GM19099 (cell line): ENCODE data around the gene COPE.

Experiments used
- POLR2A ChIP-seq: IDR thresholded peaks from 3 replicates; pipeline ENCODE4 v1.6.1; 2011; ENCODE audit warnings: low read depth; ENCODE audit not compliant: insufficient read length; ENCODE audit errors: extremely low read depth

Gene COPE

GRCh38 chr19:18921593-18921992 is 2.4 kb upstream of the COPE start:
- TF ChIP-seq POLR2A = no peak

GRCh38 chr19:18920400-18920799 is 1.2 kb upstream of the COPE start:
- TF ChIP-seq POLR2A = no peak

GRCh38 chr19:18919900-18920214 is 670 bp upstream of the COPE start:
- TF ChIP-seq POLR2A = no peak

DNA sequence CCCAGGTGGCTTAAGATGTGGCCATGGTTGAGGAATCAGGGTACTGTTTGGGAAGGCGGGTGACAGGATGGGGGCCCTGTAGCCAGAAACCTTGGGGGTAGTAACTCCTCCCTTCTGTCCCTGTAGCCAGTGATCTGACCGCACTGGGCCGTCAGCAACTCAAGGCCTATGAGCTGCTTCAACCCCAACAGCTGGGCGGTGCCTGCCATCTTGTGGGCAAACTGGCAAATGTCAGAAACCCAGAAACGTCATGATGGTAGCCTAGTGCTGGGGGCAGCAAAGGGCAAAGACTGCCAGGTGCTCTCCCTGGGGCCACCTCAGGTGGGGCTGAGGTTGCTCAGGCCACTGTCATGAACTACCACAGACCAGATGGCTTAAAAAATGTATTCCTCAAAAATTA is 3.5 kb downstream of the COPE start:
- no peak for TF ChIP-seq POLR2A

DNA sequence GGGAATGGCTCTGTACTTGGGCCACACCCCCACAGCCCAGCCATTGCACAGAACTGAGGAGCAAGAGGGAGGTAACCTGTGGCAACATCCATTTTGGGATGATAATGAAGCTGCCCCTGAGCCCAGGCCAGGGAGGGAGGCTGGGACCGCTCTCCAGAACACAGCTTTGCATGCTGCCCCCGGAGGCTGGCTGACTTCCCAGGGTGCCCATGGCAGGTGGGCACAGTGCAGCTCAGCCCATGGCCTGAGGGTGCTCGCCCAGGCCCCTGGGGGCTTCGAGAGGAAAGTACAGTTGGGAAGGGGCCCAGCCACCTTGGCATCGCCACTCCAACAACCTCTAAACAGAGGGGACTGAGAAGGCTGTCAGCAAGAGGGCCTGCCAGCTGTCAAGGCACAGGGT is 5.7 kb downstream of the COPE start:
- TF ChIP-seq POLR2A = no peak

DNA sequence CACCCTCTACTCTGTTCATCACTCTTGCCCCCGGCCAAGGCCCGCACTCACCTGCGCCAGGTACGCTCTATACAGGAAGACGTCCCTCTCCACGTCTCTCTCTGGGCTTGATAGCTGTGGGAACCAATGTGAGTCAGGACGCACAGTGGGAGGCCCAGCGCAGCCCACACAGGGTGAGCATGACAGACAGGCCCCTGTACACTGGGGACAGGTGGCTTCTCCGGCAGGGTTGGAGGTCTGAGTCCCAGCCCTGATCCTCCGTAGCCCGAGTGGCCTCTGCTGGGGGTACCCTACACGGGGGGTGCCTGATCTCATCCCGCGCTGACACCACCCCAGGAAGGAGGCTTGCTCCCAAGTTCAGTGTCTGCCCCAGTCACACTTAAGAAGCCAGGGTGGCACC is 6.3 kb downstream of the COPE start:
- TF ChIP-seq POLR2A = no peak

DNA sequence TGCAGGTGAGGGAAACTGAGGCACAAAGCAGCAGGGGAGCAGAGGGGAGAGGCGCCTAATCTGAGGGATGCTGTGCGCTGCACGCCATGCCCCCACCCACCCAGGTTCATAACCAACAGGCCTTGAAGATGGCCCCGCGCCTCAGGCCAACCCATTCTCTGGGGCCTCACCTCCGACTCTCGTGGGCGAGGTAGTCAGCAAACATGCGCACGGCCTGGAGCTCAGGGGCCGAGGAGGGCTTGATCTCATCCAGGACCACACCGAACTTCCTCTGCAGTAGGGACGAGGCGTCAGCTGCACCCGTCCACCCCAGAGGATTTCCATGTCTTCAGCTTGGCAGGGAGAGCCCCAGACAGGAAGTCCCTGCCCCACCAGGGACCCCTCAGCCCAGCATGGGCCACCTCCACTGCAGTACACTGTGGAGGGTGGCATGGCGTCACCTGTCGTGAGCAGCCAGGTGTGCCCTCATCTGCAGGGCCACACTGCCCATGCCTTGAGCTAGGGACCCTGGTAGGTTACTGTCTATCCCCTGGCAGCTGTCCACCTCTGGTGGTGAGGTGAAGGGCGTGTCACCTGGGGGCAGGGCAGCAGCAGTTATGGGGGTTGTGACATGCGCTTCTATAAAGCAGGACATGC is 8.3 kb downstream of the COPE start:
- no peak for TF ChIP-seq POLR2A

DNA sequence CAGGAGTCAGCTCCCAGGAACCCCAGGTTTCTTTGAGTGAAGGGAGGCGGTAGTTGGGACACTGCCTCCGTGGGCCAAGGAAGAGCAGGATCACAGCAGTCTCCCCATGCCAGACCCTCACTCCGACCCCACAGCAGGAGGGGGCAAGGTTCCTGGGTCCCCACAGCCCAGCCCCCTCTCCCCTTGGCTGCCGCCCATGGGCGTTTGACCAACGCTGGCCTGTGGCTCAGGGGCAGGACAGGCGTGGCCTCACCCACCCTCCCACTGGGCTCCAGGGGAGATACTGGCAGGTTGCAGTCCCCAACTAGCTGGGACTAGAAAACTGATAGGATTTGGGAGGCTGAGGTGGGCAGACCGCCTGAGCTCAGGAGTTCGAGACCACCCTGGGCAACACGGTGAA is 9.2 kb downstream of the COPE start:
- no peak for TF ChIP-seq POLR2A

- no peak for TF ChIP-seq POLR2A
Measured at GRCh38 chr19:18908917-18909619, 10.1 kb downstream of the COPE start.

DNA sequence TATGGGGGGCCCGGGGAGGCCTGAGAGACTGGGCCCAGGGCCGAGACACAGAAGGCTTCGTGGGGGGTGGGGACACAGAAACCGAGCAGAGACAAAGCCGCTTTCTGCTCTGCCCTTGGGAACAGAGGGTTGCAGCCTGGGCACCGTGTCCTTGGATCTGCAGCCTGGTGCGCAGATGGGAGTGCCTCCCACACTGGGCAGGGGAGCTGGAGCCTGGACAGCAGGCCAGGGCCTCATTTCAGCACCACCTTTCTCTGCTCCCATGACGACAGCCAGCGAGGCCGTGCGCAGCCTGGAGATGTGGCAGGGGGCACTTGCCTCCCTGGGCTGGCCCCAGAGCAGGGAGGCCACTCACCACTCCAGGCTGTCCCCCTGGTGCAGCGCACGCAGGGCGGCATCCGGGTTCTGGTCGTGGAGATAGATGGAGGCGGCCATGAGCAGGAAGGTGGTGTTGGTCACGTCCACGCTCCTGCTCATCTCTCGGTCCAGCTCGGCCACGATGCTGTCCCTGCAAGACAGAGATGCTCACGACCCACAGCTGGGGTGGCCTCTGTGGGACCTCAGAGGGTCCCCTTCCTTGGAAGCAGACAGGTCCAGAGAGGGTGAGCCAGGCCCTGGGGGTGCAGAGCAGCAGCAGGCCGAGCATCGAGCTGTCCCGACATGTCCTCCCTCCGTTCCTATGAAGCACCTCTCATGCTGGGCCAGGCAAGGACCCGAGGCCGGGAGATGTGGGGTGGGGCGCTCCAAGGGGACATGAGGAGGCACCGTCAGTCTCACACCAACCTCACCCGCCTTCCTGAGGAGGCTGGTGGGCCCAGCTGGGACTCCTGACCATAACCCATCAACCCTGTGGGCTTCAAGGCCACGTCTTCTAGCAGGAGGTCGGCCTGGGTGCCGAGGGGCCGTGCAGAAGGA is 12.3 kb downstream of the COPE start:
- no peak for TF ChIP-seq POLR2A

- TF ChIP-seq POLR2A = no peak
Measured at GRCh38 chr19:18905513-18906236, 13.5 kb downstream of the COPE start.

DNA sequence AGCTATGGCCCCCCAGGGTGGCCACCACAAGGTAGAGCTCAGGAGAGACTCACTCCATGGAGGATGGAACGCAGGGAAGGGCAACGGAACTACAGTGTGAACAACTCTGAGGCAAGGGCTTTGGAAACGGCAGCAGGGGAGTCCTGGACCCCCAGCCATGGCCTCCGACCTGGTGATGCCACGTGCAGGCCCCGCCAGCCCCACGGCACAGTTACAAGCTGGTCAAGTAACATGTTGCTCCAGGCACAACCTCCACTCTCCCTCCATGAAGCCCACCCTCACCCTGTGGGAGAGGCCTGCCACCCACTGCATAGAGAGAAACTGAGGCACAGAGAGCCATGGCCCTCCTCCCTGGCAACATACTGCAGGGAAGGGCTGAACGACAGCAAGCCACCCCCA is 14.1 kb downstream of the COPE start:
- TF ChIP-seq POLR2A = no peak

DNA sequence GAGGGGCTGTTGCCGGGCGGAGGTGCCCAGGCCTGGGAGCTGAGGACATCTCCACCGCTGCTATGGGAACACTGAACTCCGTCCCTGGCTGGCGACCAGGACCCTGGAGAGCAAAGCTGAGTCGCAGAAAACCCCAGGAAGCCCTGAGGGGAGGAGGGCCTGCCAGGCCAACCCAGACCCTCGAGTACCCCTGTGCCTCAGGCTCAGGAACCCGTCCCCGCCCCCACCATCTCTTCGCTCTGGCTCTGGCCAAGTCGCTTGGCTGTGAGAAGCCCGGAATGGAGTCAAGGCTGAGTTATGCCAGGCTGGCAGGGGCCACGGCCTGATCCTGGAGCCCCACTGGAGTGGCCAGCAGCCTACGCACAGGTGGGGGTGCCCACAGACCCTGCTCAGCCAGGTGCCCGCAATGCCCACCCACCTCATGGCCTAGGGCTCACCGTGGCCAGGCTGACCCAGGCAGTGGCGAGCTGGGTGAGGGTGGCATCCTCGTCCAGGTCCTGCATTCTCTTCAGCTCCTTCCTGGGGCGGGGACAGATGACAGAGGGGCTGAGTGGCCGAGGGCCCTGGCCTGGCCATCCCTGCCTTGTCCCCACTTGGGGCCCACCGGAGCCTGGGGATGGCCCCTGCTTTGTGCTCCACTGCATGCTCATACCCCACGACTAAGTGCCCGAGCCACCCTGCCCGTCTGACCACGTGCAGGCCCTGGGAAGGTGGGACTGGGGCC is 14.7 kb downstream of the COPE start:
- no peak for TF ChIP-seq POLR2A

DNA sequence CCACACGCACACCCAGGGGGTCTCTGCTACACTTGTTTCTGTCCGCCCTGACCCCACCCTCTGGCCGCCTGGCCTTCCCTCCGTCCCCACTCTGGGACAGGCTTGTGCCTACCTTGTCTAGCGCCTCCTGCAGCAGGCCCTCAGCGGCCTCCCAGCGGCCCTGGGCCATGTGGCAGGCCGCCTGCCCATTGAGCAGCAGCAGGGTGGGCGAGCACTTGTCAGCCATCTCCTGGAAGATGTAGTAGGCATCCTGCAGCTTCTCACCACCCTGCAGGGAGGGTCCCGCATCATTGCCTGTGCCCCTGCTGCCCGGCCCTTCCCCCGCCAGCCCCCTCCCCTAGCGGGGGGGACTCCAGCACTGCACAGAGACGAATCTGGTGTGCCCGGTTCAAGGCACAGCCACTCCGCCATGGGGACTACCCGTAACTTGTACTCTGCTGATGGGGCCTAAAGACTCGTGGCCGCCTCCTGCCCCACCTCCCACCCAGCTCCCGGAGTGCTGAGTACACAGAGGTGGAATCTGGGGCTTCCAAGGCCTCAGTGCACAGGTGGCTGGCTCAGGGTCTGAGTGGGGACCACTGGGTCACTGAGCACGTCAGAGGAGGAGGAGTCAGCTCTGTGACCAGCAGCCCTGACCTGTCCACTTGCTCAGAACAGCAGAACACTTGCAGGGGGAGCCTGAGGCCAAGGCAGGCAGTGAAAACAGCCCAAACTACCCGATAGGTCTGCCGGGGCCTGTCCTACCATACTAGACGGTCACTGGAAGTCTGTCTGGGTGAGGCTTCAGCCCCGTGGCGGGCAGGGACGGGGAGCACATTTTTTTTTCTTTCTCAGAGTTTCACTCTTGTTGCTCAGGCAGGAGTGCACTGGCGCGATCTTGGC is 15.8 kb downstream of the COPE start:
- no peak for TF ChIP-seq POLR2A
